NOMO-1 (cell line): ENCODE results near the gene FNDC3B.
A peak's percentile ranks its signal among the peaks of the same experiment; 100 is the strongest.

ENCODE experiments used
- DNase-seq, 2 experiments: peaks; one replicate each; lab custom pipeline; 2025; ENCODE audit not compliant: unreplicated experiment in 2 of 2; lab: John Stamatoyannopoulos, UW

Gene FNDC3B

DNA sequence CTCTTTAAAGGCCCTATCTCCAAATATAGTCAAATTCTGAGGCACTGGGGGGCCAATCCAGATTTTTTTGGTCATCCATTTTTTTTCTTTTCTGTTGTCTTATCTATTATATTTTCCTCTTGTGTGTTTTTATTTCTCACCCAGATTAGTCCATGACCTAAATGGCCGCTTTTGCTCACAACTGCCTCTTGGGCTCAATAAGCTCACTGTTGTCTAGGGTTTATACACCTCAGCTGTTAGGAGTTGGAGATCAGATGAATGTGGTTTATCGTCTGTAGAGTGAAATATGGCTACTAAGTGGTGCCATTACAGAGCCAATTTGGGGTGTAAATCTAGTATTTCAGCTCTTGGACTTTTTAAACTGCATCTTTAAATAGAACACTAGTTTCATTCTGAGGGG is 235.5 kb downstream of the FNDC3B start:
- DNase-seq = no peak

DNA sequence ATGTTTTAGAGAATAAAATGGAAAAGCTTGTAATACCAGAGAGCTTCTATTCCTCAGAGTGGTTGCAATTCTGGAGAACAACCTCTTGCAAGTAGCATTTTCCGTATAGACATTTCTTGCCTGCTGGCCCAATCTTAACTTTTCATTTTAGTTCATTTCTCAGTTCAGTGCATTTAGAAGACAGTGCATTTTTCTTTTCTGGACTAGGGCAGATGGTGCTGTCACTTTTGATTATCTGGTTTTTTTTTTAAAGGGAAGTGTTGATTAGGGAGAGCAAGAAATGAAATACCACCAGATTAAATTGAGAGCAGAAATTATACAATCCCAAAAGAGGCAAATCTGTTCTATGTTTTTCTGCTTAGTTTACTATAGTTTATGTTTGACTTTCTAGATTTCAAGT is 236.2 kb downstream of the FNDC3B start:
- no peak for DNase-seq

DNA sequence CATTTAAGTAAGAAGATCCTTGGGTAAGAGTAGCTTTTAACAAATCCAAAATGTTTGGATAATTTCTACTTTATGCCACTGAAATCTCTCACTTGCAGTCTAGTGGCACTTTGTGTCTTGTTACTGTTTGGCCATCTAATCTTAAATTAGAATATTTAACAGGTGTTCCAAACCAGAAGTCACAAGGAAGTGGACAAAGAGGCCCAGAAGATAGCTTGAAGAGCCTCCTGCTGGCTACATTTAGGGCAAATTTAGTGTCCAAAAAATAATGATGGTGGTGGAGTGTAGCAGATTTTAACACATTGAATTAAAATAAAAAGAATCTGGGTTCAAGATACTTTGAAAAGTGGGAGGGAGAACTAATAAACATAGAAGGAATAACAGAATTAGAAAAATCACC is 236.7 kb downstream of the FNDC3B start:
- DNase-seq = no peak

DNA sequence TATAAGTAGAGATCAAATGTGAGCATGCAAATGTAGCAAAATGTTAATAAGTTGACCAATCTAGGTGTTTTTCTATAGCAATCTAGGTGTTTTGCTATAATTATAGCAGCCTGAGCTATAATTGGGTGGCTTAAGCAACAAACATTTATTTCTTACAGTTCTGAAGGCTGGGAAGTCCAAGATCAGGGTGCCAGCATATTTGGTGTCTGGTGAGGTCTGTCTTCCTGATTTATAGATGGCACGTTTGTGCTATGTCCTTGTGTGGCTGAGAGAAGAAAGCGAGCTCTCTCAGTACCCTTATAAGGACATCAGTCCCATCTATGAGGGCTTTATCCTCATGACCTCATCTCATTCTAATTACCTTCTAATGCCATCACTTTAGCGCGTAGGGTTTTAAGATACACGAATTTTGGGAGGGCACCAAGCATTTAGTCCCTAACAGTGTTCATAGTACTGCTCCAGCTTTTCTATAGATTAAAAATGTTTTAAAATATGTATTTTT is 237.8 kb downstream of the FNDC3B start:
- DNase-seq = no peak

DNA sequence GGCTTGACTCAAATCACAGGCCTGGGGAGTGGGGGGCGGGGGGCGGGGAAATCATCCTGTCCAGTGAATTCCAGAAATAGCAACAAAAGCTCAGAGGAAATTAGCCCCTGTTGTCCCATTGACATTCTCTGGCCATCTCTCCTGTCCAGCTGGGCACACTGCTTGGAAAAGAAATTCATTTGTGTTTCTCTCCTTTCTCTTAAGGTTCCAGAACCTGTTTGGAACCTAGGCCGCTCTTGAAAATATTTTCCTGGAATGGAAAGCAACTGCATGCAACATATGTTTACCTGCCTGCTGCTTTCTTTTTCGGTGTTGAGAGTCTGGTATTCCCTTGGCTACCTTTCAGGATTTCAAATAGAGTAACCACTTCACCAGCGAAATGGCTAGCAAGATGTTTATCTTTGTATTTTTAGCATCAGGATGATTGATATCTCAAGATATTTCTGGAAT is 239.8 kb downstream of the FNDC3B start:
- no peak for DNase-seq

DNA sequence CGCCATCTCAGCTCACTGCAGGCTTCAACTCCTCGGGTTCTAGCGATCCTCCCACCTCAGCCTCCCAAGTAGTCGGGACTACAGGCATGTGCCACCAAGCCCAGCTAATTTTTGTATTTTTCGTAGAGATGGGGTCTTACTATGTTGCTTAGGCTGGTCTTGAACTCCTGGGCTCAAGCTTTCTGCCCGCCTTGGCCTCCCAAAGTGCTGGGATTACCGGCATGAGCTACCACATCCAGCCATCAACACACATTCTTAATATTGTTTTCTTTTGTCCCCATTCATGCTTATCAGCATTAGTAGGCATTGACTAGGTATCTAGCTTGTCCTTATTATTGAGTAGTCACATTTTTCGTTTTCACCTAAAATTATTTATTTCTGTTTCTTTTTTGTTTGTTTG is 240.6 kb downstream of the FNDC3B start:
- no peak for DNase-seq

DNA sequence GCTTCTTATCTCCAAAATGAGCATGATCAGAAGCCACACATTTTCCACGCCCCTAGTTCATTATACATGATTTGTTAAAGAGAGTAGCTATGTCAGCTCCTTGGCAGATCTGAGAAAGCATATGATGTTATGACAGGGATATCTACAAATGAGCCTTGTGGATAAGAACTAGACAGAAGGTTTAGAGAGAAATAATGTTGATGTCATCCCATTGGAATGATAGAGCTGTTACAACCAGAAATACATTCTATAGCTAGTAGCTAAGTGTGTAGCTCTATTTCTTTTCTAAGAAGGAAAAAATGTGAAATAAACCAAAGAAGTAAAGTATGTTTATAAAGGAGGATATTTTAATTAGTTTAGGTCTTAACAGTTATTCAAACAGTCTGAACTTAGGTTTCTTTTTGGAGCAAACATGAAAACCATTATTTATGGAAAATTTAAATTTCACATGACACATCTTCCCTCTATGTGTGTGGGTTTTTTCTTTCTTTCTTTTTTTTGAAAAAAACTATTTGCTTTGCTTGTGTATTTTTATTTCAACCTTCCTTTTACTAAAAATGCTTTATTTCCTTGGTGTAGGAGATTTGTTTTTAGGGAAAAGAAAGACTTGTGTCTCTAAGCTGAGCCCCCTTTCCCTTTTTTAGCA is 241.2 kb downstream of the FNDC3B start:
- DNase-seq = no peak

DNA sequence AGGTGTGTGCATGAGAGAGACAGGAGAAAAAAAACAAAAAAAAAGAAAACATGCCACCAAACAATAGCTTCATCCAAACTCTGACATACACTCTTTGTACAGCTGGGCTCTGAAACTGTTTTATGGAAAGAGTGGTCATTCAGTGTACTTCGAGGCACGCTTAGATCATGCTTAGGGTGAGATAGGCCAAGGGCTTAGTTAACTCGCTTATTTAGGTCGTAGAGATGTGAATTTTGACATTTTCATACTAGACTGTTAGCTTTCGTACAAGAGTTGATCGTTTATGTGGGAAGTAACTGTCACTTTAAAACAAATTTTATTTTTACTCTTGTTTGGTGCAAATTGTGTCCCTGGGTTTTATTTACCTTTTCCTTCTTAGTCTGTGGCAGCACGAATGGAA is 242.5 kb downstream of the FNDC3B start:
- no peak for DNase-seq

DNA sequence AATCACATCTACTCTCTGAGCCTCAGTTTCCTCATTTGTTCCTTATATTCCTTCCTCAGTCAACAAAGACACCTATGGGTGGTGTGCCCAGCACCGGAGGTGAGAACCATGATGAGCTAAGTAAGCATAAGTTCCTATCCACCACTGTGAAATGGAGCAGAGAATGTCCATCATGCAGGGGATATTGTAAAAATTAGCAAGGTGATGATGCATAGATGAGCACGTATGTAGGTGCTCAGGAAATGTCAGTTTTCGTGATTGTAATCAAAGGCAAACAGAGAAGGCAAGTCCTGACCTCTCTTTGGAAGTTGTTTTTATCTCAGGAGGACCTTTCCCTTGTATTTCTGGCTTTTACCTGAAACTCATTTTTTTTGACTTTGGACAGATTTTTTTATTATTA is 243.5 kb downstream of the FNDC3B start:
- DNase-seq = no peak

DNA sequence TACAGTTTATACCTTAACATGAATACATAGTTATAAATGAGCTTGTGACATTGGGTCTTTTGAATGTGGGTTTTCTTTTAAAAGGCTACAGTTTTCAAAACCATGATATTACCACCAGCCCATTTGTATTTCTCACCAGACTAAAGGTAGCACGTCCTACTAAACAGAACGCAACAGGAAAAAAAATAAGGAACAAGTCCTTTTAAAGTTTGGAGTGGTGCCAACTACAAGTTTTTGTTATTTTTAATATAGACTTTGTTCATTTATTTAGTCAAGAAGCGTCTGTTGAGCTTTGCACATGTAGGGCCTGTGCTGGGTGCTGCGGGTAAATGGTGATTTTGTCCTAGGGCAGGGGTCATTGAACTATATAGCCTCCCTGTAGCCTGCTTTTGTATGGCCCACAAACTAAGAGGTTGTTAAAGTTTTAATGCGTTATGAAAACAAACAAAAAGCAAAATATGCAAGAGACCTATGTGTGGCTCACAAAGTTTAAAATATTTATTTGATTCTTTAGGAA is 244.5 kb downstream of the FNDC3B start:
- no peak for DNase-seq

DNA sequence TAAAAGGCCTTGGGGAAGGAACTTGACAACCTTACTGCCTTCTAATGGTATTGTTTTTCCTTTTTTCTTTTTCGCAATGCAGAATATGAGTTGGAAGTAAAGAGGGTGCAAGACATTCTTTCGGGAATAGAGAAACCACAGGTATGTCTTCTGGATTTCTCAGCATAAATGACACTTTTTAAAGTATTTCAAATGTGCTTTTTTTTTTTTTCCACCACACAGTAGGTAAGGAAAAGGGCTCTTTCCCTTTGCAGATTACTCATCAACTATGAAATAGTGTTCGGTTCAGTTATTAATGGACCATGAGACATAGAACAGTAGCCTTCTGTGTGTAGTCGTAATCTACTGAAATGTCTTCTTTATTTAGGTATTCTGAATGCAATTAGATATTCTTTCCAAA is 246.5 kb downstream of the FNDC3B start:
- no peak for DNase-seq

DNA sequence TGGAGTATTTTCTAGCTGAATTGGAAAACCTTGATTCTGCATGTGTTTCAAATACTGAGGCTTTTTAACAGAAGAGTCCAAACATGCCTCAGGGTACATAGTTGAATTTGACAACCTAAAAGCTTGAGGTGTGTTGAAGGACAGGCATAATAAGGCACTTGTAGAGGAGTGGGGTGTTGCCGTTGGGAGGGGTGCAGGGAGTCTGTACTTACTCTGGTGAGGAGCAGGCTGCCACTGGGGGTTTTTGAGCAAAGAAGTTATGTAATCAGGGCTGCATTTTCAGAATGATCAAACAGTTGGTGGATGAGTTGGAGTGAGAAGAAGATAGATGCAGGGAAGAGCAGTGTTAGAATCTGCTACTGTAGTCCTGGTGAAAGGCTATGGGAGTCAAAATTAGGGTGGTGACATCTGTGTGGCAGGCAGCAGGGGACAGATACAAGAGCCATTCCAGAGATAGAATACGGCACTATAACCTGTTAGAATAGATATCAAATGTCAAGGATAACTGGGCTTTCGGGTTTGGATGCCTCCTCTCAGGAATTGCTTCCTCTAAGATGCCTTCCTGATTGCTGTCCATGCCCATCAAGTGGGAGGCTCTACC is 247.3 kb downstream of the FNDC3B start:
- DNase-seq = no peak

DNA sequence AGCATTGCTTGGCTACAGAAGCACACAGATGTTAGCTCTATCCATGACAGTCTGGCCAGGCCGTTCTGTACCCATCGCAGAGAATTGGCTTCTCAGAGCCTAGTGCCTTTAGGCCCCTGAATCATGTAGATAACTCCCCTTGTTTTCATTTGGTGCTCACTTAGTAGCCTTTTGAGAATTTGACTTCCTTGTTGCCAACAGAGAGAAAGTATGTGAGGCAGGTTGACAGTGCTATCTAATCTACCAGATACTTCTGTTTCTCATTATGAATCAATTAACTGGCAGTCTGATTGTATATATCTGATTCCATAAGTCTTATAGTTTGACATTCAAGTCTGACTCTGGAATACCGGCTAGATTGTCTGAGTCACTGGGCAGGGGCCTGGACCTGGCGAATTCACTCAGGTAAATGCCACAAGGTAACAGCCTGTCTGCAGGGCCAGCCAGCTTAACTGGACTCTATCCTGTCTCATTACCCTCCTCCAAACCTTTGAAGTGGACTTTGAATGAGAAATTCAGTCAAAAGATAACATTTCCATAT is 248.6 kb downstream of the FNDC3B start:
- DNase-seq = no peak

DNA sequence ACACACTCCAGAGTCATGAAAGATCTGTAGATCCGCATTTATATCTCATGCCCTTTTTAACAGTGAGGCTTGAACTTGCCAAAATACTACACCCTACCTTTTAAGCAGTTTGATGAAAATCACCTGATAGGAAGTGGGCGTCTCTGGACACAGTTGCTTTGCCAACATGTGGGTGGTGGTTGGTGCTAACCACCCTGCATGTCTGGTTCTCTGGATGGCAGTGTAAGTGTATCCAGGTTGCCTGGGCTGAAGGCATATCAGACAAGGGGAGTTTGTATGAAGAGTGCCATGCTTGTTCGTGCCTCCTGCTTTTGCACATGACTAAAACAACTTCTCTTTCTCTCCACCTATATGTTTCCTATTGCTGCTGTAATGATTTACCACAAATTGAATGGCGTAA is 249.3 kb downstream of the FNDC3B start:
- DNase-seq = no peak

DNA sequence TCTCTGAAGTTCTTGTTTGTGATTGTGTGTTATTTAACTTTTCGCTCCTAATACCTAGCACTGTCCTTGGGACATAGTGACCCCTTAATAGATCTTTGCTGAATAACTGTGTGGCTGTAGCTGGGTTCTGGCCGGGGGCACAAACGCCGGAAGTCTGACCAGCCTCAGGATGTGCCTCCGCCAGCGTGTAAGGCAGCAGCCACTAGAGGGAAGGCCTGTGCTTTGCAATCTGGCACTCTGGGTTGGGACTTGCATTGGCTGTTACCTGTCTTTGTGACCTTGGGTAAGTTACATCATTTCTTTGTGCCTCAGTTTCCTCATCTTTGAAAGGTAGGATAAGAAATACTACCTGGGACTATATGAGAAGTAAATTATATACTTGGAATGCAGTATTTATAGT is 250.2 kb downstream of the FNDC3B start:
- no peak for DNase-seq

DNA sequence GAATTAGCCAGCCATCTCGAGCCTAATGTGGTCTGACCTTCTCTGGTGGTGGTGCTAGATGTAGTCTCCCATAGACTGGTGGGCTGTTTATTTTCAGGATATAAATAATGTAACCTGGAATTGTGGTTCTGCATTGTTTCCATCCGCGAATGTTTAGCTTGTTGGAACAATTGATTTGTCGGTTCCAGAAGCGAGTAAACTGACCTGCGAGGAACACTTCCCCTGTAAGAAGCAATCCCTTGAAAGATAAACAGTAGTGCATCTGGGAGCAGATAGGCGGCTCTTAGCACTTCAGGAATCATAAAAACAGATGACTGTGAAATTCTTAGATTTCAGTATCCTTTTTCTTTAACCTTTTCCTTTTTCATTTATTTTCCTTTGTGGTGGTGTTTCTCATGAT is 251.1 kb downstream of the FNDC3B start:
- no peak for DNase-seq

DNA sequence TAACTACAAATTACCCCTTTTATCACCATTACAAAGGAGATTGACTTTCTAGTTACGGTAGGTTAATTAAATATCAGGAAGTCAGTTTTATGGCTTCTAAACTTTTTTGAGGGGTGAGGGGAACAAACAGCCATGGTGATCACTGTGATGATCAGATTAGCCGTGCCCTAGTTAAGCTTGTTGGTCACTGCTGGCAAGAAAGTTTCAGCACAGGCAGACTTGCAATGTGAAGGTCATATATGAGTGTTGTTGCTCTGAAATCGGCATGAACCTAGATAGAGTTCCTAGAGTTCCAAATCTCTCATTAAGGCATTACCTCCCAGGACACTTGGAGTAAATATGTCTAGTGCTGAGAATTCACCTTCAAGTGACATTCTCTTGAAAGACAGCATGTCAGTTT is 252.3 kb downstream of the FNDC3B start:
- no peak for DNase-seq

DNA sequence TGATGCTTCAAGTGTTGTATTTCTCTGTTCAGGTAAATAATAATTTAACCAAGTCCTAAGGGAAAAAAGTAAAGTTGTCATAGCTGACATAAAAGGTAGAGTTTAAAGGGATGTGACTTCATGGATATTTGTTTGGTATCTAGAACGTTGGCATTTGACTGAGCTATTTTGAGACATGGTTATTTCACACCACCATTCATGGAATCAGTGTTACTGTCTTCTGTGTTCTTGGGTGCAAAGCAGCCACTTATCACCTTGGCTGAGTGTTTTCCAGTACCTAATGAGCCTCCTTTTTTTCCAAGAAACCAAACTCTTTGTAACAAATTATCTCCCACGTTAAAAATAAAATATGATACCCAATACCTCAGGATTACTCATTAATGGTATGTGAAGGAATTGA is 253.0 kb downstream of the FNDC3B start:
- no peak for DNase-seq

DNA sequence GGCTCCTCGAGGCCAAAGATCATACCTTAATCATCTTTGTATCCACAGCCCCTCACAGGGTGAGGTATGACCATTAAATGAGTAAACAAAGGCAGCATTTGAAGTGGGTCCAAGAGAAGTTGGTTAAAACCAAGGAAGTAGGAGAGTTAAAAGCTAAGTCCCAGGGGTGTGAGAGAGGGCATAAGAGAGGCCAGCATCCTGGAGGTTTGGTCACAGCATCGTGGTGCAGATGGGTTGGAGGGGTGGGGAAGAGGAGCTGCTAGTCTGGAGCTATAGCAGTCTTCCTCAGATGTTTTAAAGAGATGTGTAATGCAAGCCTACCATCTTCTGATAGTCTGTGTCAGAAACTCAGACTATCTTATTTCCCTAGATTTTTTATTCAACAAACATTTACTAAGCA is 253.7 kb downstream of the FNDC3B start:
- no peak for DNase-seq

DNA sequence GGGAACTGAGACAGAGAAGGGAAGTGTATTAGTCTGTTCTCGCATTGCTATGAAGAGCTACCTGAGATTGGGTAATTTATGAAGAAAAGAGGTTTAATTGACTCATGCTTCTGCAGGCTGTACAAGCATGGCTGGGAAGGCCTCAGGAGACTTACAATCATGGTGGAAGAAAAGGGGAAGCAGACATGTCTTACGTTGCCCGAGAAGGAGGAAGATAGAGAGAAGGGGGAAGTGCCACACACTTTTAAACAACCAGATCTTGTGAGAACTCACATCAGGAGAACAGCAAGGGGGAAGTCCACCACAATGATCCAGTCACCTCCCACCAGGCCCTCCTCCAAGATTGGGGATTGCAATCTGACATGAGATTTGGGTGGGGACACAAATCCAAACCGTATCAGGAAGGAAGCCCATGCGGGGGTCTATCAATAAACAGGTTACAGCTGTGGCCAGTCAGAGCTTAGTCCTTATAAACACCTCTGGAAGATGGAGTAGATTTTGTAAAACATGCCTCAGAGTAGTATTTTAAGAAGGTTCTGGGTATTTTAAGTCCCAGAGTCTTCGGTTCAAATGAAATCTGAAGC is 254.9 kb downstream of the FNDC3B start:
- peak; percentile 57 to 74 for DNase-seq

DNA sequence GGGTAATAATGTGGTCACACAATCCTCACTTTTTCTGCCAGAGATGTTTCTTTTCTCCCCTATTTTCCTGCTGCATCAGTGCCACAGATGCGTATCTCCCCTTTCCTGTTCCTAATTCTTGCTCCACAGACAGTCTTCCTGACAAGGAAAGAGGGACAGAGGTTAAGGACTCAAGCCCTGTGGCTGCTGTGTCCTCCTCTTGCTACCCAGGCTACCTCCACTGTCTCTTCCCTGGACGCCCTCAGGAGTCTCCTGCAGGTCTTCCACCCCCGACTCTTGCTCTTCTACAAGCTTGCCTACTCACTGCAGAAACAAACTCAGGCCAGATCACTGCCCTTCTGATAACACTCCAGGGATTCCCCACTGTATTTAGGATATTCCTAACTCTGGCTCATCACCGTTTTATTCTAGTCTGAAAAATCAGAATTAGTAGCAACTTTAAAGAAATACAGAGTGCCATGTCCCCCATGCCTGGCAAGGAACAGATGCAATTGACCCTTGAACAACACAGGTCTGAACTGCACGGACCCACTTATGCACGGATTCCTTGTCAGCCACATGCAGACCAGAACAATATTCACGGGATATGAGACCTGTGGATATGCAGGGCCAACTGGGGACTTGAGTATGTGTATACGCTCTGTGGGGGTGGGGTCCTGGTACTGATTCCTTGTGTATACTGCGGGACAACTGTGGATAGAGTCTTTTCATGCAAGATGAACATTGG is 257.0 kb downstream of the FNDC3B start:
- no peak for DNase-seq
